ENCODE results near the gene NAA60.

Gene NAA60

GRCh38 chr16:3529175-3529574 lies 85.7 kb downstream of the NAA60 start:
- no peak overlapping the region for H3K4me3 ChIP-seq (ENCODE audit: low read length)
- H3K4me1 ChIP-seq (ENCODE audit: insufficient read depth, low read length), result no peaks in the 10 kb centered on the region
- H3K27me3 ChIP-seq (ENCODE audit: insufficient read depth, low read length), result no peaks in the 10 kb centered on the region
- no peak overlapping the region for H3K27ac ChIP-seq (ENCODE audit: low read depth, low read length)
- H3K9ac ChIP-seq (ENCODE audit: low read depth, low read length), result no peak overlapping the region
- 0 out of 2 replicates have a peak, but pooled peaks cover 4% of the 10 kb centered on the region for H3K9me3 ChIP-seq (ENCODE audit: insufficient read depth, low read depth, low read length)
- H3K36me3 ChIP-seq (ENCODE audit: insufficient read depth, low read length), result peaks cover 61% of the 10 kb centered on the region

GRCh38 chr16:3530371-3530914 lies 87.0 kb downstream of the NAA60 start:
- Histone ChIP-seq H3K36me3 (ENCODE audit: insufficient read depth, low read length) (peaks cover 58% of the 10 kb centered on the region), H3K9me3 (ENCODE audit: insufficient read depth, low read depth, low read length) (0 out of 2 replicates have a peak, but pooled peaks cover 4% of the 10 kb centered on the region), H3K4me1 (ENCODE audit: insufficient read depth, low read length) (no peaks in the 10 kb centered on the region), H3K27me3 (ENCODE audit: insufficient read depth, low read length) (no peaks in the 10 kb centered on the region), H3K4me3 (ENCODE audit: low read length) (no peak overlapping the region), H3K27ac (ENCODE audit: low read depth, low read length) (no peak overlapping the region), H3K9ac (ENCODE audit: low read depth, low read length) (no peak overlapping the region)
- WGBS, result 96% methylated on average over 12 of the region's 12 CpGs

GRCh38 chr16:3532741-3533140 lies 89.3 kb downstream of the NAA60 start:
- Histone ChIP-seq H3K4me1 (ENCODE audit: insufficient read depth, low read length) (no peaks in the 10 kb centered on the region), H3K27me3 (ENCODE audit: insufficient read depth, low read length) (no peaks in the 10 kb centered on the region), H3K9me3 (ENCODE audit: insufficient read depth, low read depth, low read length) (0 out of 2 replicates have a peak, but pooled peaks cover 4% of the 10 kb centered on the region), H3K9ac (ENCODE audit: low read depth, low read length) (no peak overlapping the region), H3K27ac (ENCODE audit: low read depth, low read length) (no peak overlapping the region), H3K36me3 (ENCODE audit: insufficient read depth, low read length) (peaks cover 56% of the 10 kb centered on the region), H3K4me3 (ENCODE audit: low read length) (no peak overlapping the region)
- WGBS, result 96% methylated on average over 12 of the region's 12 CpGs

- Histone ChIP-seq H3K9ac (ENCODE audit: low read depth, low read length) (no peak overlapping the region), H3K9me3 (ENCODE audit: insufficient read depth, low read depth, low read length) (no peaks in the 10 kb centered on the region), H3K4me1 (ENCODE audit: insufficient read depth, low read length) (no peaks in the 10 kb centered on the region), H3K36me3 (ENCODE audit: insufficient read depth, low read length) (peaks cover 47% of the 10 kb centered on the region), H3K27me3 (ENCODE audit: insufficient read depth, low read length) (no peaks in the 10 kb centered on the region), H3K4me3 (ENCODE audit: low read length) (no peak overlapping the region), H3K27ac (ENCODE audit: low read depth, low read length) (no peak overlapping the region)
- WGBS, result 93% methylated on average over 10 of the region's 10 CpGs
Measured at GRCh38 chr16:3534126-3534525, 90.6 kb downstream of the NAA60 start.

- Histone ChIP-seq H3K4me1 (ENCODE audit: insufficient read depth, low read length) (no peaks in the 10 kb centered on the region), H3K36me3 (ENCODE audit: insufficient read depth, low read length) (peaks cover 38% of the 10 kb centered on the region), H3K9me3 (ENCODE audit: insufficient read depth, low read depth, low read length) (no peaks in the 10 kb centered on the region), H3K27ac (ENCODE audit: low read depth, low read length) (no peak overlapping the region), H3K9ac (ENCODE audit: low read depth, low read length) (no peak overlapping the region), H3K27me3 (ENCODE audit: insufficient read depth, low read length) (no peaks in the 10 kb centered on the region), H3K4me3 (ENCODE audit: low read length) (no peak overlapping the region)
- 94% methylated on average over 3 of the region's 3 CpGs for WGBS
Measured at GRCh38 chr16:3536271-3536731, 92.8 kb downstream of the NAA60 start.

Measured in HUES64 (cell line).